GM21619 (cell line): ENCODE results near the gene HTR6.
"Not testable (repeated sequence)": the region's sequence is repeated elsewhere in the genome, so short reads cannot be mapped to it uniquely, and the experiment has no call there.

Experiments used
- ATAC-seq: cut with Tn5 transposase; IDR thresholded peaks from one replicate; pipeline ENCODE4 v1.9.1; 2021; ENCODE audit not compliant: unreplicated experiment

The HTR6 gene

GRCh38 chr1:19664453-19665185 lies at the start of gene HTR6:
TSS of gene HTR6 (plus strand) at chr1:19664875. CDS start at chr1:19665754, 879 bp downstream.
- ATAC-seq: no peak

DNA sequence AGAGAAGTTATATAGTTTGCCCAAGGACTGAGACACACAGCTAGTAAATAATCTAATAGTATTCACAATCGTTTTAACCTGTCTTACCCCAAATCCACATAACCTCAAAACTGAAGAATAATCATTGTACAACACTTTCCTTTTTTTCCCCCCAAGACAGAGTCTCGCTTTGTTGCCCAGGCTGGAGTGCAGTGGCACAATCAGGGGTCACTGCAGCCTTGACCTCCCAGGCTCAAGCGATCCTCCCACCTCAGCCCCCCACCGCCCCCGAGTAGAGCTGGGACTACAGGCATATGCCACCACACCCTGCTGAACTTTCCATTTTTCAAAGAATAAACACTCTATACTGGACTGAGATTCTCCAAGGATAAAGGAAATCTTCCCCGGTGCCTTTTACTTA lies 49.2 kb upstream of the HTR6 start:
- no peak for ATAC-seq

GRCh38 chr1:19616489-19616888 lies 48.2 kb upstream of the HTR6 start:
- no peak for ATAC-seq

- no peak for ATAC-seq
Observed at GRCh38 chr1:19617376-19617775, 47.3 kb upstream of the HTR6 start.

DNA sequence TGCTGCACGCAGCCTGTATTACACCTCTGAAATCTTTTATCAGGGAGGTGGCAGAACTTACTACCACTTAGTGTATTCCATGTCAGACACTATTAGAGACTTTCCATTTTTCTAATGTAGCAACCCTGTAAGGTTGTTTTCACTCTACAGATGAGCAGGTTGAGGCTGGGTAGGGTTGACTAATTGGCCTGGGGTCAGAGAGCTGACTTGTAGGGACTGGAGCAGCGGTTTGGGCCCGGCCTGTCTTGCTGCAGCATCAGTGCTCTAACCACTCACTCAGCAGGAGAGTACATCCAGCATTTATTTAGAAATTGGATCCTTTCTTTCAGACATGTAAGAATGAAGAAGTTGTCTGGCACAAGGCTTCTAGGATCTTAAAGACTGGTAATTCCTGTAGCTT lies 46.2 kb upstream of the HTR6 start:
- no peak for ATAC-seq

DNA sequence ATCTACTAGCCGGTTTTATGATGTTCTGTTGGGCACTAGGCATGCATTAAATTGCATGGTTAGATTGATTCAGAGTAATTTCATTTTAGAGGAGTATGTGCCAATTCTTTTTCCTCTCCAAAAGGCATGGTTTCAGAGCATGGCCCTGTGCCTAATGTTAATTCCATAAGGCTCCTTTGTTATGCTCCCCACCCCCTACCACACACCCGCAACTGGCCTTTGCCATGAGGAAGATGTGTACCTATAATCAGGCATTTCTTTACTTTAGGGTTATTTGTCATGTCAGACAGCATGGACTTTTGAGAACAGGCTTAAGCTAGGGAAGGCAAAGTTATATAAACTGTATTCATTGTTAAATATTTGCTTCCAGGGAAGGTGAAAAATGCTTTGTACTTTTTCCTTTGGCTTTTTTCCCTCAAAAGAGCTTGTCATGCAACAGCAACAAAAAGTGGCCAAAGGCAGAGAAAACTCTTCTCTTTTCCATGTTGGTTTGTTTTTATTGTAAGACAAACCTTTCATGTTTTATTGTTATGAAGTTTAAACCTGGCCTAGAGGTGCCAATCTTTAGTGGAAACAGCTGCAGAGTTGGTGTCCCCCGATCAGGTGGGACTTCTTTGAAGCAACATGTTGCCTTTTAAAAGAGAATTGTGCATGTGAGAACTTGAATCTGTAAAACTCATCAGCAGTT lies 44.8 kb upstream of the HTR6 start:
- ATAC-seq: no peak

GRCh38 chr1:19620786-19621185 lies 43.9 kb upstream of the HTR6 start:
- ATAC-seq: no peak

DNA sequence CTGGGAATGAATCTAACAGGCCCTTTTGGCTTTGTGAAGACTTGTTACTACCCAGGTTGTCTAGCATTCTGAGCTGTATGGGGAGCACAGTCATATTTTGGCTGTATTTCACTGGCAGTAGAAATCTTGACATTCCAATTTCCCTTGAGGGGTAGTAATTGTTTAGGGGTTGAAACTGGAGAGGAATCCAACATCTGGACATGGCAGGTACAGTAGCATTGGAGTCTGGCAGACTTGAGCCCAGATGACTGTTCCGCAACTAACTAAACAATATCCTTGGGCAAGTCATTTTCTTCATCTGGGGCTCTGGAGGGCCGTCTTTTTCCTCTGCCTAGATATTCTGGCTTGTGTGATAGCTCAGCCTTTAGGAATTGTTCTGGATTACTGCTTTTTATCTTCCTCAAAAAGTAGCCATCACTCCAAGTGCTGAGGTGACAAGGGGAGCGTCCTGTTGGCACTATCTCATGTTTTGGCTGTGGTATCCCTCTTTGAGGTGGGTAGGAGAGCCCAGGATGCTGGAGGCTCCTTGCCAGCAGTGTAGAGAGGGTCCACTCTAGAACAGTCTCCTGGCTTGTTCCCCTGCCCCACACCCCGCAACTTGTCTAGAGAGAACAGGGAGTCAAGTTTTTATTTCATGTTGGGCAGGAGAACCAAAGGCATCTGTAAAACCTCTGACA lies 43.3 kb upstream of the HTR6 start:
- ATAC-seq: no peak

DNA sequence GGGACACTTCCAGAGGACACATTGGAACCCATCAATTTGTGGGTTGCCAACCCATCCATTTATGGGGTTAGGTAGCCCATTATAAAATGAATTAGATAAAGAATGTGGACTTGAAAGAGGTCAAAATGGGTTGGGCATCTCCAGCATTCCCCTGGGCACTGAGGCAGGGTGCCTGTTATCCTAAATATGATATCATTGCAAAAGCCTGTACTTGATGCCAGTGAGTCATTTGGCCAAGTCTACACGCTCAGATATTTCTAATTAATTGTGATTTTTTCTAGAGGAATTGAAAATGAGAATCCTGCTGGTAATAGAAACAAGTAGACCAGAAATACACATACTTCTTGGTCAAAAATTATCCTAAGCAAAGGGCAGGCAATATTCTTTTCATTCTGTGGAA lies 42.5 kb upstream of the HTR6 start:
- ATAC-seq: no peak

- no peak for ATAC-seq
Observed at GRCh38 chr1:19623523-19623922, 41.2 kb upstream of the HTR6 start.

GRCh38 chr1:19625291-19625937 lies 39.3 kb upstream of the HTR6 start:
- no peak for ATAC-seq

- no peak for ATAC-seq
Observed at GRCh38 chr1:19628879-19629278, 35.8 kb upstream of the HTR6 start.

- no peak for ATAC-seq
Observed at GRCh38 chr1:19629357-19629756, 35.3 kb upstream of the HTR6 start.

DNA sequence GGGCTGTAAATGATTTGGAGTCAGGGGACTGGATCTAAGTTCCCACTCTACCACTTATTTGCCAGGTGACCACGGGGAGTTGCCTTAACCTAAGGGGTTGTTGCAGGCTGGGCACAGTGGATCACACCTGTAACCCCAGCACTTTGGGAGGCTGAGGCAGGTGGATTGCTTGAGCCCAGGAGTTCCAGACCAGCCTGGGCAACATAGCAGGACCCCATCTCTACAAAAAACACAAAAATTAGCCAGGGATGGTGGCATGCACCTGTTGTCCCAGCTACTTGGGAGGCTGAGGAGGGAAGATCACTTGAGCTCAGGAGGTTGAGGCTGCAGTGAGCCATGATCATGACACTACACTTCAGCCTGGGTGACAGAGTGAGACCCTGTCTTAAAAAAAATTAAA lies 34.5 kb upstream of the HTR6 start:
- ATAC-seq: not testable (repeated sequence)

GRCh38 chr1:19630720-19631395 lies 33.8 kb upstream of the HTR6 start:
- no peak for ATAC-seq

- ATAC-seq: no peak
Observed at GRCh38 chr1:19632211-19632610, 32.5 kb upstream of the HTR6 start.

DNA sequence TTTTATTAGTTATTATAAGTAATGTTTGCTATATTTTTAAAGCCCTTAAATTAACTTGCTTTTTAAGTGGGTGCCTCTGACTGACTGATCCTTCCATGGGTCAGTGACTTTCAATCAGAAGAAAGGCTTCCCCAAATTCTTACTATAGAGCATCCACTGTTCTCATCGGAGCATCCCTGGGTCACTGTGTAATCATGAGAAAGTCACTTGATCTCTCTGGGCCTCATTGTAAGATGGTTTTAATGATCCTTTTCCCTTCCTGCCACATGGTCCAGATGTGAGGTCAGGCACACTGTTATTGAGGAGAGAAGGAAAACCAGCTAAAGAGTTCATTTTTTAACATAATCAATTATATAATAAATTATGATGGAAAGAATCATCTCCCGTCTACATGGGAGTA lies 31.6 kb upstream of the HTR6 start:
- ATAC-seq: no peak

GRCh38 chr1:19635064-19635463 lies 29.6 kb upstream of the HTR6 start:
- not testable (repeated sequence) for ATAC-seq

DNA sequence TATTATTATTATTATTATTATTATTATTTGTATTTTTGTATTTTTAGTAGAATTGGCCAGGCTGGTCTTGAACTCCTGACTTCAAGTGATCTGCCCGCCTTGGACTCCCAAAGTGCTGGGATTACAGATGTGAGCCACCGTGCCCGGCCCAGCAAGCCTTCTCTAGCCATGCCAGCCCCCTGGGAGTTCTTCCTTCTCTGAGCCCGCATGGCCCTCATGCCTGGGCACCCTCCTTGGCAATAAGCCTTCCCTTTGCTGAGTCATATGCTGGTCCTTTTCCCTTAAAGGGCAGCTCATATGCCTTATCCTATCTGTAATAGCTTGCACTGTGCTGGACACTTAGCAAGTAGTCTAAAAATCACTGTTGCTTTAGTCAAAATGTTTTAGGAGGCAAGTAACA lies 29.0 kb upstream of the HTR6 start:
- no peak for ATAC-seq

DNA sequence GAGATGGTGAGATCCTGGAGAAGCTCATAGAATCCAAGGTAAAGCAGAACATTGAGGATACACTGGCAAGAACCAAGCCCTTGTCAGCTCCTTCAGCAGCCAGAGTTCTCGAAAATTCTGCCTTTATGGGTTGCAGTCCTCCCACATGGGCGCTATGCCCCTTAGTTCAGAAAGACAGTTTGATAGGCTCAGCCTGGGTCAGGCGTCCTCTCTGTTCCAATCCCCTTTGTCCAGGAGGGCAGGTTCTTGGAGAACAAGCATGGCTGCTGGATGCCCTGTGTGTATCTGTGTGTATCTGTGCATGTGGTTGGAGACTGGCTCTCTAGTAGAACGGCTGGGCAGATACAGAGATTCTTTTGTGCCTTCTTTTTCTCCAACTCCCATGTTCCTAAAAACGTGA lies 28.6 kb upstream of the HTR6 start:
- ATAC-seq: no peak

GRCh38 chr1:19636749-19637148 lies 27.9 kb upstream of the HTR6 start:
- ATAC-seq: not testable (repeated sequence)
